K562 (cell line): ENCODE results near the gene FBXO22. TPM values are rescaled to one million over a fixed set of nuclear protein-coding genes. Genes with fewer than 3 reads are reported as not detected.

Experiments
- EGR1 ChIP-seq: fragments of 450-650 bp; conservative IDR thresholded peaks from 2 replicates; pipeline ENCODE4 v1.6.1; 2017; ENCODE audit warnings: mild to moderate bottlenecking
- ELF4 ChIP-seq: fragments of 450-650 bp; formaldehyde crosslinking; IDR thresholded peaks from 2 replicates; pipeline ENCODE4 v1.4.0; 2022; ENCODE audit warnings: missing genetic modification characterization
- EP400 ChIP-seq: fragments of 450-650 bp; IDR thresholded peaks from 2 replicates; pipeline ENCODE4 v1.6.1; 2017; ENCODE audit warnings: antibody characterized with exemption, mild to moderate bottlenecking, moderate library complexity
- ERF ChIP-seq: fragments of 450-650 bp; formaldehyde crosslinking; IDR thresholded peaks from 2 replicates; pipeline ENCODE4 v1.4.0; 2020; ENCODE audit warnings: mild to moderate bottlenecking, mixed read lengths
- IFI16 ChIP-seq: fragments of 250-450 bp; sonication (Bioruptor Pico); IDR thresholded peaks from 2 replicates; pipeline ENCODE4 v2.1.2; 2022; ENCODE audit warnings: mild to moderate bottlenecking, inconsistent platforms
- KLF13 ChIP-seq: fragments of 450-650 bp; IDR thresholded peaks from 2 replicates; pipeline ENCODE4 v1.6.1; 2016; ENCODE audit warnings: missing genetic modification characterization, low read depth, mild to moderate bottlenecking, missing compliant biosample characterization, moderate library complexity, borderline replicate concordance
- KLF6 ChIP-seq: fragments of 250-450 bp; sonication (Bioruptor Pico); IDR thresholded peaks from 2 replicates; pipeline ENCODE4 v1.4.0; 2020; ENCODE audit warnings: mild to moderate bottlenecking, moderate library complexity, borderline replicate concordance
- MTA3 ChIP-seq: fragments of 450-650 bp; formaldehyde crosslinking; IDR thresholded peaks from 2 replicates; pipeline ENCODE4 v1.6.1; 2017; ENCODE audit warnings: mild to moderate bottlenecking, borderline replicate concordance
- NELFE ChIP-seq: IDR thresholded peaks from 2 replicates; pipeline ENCODE4 v1.6.1; 2011; ENCODE audit warnings: mild to moderate bottlenecking; ENCODE audit not compliant: insufficient read depth, insufficient read length
- SAFB ChIP-seq: fragments of 200-400 bp; formaldehyde crosslinking; IDR thresholded peaks from 2 replicates; pipeline ENCODE4 v1.6.1; 2017; ENCODE audit warnings: low read depth, low read length, borderline replicate concordance
- SIN3B ChIP-seq: fragments of 450-650 bp; IDR thresholded peaks from 2 replicates; pipeline ENCODE4 v1.6.1; 2017; ENCODE audit warnings: low read depth, mild to moderate bottlenecking, moderate library complexity
- SREBF2 ChIP-seq: sonication (generic); formaldehyde crosslinking; IDR thresholded peaks from 2 replicates; pipeline ENCODE4 v1.4.0; 2020; ENCODE audit warnings: mild to moderate bottlenecking, missing genetic modification reagents
- ZNF23 ChIP-seq: fragments of 250-450 bp; sonication (Bioruptor Pico); IDR thresholded peaks from 2 replicates; pipeline ENCODE4 v1.4.0; 2020; ENCODE audit warnings: mild to moderate bottlenecking
- ZNF589 ChIP-seq: fragments of 200-800 bp; sonication (Bioruptor generic); IDR thresholded peaks from 2 replicates; pipeline ENCODE4 v1.6.1; 2016; ENCODE audit warnings: low read depth, missing genetic modification characterization, missing compliant biosample characterization
- polyA plus RNA-seq, 8 experiments: library from polyadenylated mRNA; depleted of rRNA in 4 of 8; stranded (reverse) in 5 of 8; unstranded in 3 of 8; fragments of >200 nt; fragmentation: Nextera tagmentation in 2 of 8; fragmentation: Illumina TruSeq in 1 of 8; extraction: Ambion mirVana in 2 of 8; extraction: Trizol in 1 of 8; gene quantifications; 2 replicates each; pipeline versions ENCODE4 v1.2.1 to v1.2.3, GENCODE V29; 2011 to 2014; ENCODE audit warnings: inconsistent platforms in 1 of 8, missing spikeins in 1 of 8
- total RNA-seq, 7 experiments: library from RNA; depleted of rRNA in 6 of 7; stranded (reverse); fragments of >200 nt in 6 of 7; fragmentation: Illumina TruSeq in 2 of 7; extraction: Trizol in 2 of 7; gene quantifications; 2 replicates each; pipeline versions ENCODE4 v1.2.1 to v1.2.3, GENCODE V29; 2011 to 2021; ENCODE audit warnings: low replicate concordance in 1 of 7
- TF ChIP-seq, protein P1 (sequence below), 2 experiments: fragments of 450-650 bp in 1 of 2; sonication (generic) in 1 of 2; formaldehyde crosslinking in 1 of 2; IDR thresholded peaks; 2 replicates each; pipeline versions ENCODE4 v1.7.1 to v1.9.0; 2016 to 2022; ENCODE audit warnings: inconsistent platforms in 1 of 2, mild to moderate bottlenecking in 1 of 2, missing genetic modification reagents in 1 of 2
- TF ChIP-seq, protein P2 (sequence below): fragments of 450-650 bp; formaldehyde crosslinking; IDR thresholded peaks from 2 replicates; pipeline ENCODE4 v1.4.0; 2020; ENCODE audit warnings: mild to moderate bottlenecking, moderate library complexity

FBXO22 gene
- total and polyA plus RNA-seq, 9 of the 15 experiments (the other 6 are each of a cell fraction or from before 2014, with no cell fraction given): 24.4 to 99.4 (median 66.5) TPM

DNA sequence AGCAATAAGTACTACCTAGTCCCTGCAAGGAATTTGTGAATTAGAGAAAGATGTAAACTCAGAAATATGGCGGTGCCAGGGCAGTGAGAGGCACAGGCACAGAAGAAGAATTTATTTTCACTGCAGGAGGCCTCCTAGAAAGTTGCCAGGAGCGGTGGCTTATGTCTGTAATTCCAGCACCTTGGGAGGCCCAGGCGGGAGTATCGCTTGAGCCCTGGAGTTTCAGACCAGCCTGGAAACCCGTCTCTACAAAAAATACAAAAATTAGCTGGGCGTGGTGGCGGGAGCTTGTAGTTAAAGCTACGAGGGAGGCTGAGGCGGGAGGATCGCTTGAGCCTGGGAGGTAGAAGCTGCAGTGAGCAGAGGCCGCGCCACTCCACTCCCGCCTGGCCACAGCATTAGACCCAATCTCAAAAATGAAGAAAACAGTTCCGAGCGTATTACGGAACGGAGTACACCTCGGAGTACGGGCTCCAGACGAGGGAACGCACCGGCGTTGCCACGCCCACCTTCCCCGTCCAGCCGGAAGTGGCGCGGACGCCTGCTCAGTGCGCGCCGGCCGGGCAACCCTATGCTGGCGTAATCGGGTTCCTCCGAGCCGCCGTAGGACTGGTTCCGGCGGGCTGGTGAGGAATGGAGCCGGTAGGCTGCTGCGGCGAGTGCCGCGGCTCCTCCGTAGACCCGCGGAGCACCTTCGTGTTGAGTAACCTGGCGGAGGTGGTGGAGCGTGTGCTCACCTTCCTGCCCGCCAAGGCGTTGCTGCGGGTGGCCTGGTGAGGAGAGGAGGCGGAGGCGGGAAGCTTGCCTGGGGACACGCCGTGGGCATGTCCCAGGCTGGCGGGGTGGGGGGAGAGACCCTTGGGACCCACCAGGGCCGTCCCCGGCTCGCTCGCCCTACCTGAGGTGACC lies at the start of gene FBXO22 (continued):
- peak; percentile 64; the same call in 1 of the 2 replicates for TF ChIP-seq KLF6 (CRISPR knock-in tag)
- no peak for TF ChIP-seq SAFB
- TF ChIP-seq, protein P1, sequence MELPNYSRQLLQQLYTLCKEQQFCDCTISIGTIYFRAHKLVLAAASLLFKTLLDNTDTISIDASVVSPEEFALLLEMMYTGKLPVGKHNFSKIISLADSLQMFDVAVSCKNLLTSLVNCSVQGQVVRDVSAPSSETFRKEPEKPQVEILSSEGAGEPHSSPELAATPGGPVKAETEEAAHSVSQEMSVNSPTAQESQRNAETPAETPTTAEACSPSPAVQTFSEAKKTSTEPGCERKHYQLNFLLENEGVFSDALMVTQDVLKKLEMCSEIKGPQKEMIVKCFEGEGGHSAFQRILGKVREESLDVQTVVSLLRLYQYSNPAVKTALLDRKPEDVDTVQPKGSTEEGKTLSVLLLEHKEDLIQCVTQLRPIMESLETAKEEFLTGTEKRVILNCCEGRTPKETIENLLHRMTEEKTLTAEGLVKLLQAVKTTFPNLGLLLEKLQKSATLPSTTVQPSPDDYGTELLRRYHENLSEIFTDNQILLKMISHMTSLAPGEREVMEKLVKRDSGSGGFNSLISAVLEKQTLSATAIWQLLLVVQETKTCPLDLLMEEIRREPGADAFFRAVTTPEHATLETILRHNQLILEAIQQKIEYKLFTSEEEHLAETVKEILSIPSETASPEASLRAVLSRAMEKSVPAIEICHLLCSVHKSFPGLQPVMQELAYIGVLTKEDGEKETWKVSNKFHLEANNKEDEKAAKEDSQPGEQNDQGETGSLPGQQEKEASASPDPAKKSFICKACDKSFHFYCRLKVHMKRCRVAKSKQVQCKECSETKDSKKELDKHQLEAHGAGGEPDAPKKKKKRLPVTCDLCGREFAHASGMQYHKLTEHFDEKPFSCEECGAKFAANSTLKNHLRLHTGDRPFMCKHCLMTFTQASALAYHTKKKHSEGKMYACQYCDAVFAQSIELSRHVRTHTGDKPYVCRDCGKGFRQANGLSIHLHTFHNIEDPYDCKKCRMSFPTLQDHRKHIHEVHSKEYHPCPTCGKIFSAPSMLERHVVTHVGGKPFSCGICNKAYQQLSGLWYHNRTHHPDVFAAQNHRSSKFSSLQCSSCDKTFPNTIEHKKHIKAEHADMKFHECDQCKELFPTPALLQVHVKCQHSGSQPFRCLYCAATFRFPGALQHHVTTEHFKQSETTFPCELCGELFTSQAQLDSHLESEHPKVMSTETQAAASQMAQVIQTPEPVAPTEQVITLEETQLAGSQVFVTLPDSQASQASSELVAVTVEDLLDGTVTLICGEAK (IDR thresholded peaks at IDR 0.05): peak; percentile 98
- TF ChIP-seq, protein P1 (CRISPR knock-in tag; IDR thresholded peaks at IDR 0.05): no peak
- peak; percentile 84 for TF ChIP-seq SIN3B
- no peak for TF ChIP-seq ZNF23 (CRISPR knock-in tag)
- no peak for TF ChIP-seq NELFE
- peak; percentile 50; the same call in 1 of the 2 replicates for TF ChIP-seq ERF
- no peak for TF ChIP-seq ELF4 (CRISPR knock-in tag)
- peak; percentile 97 for TF ChIP-seq MTA3
- peak; percentile 68 for TF ChIP-seq EGR1
- TF ChIP-seq ZNF589: no peak
- TF ChIP-seq SREBF2 (CRISPR knock-in tag): no peak
- TF ChIP-seq EP400: peak; percentile 91
- no peak for TF ChIP-seq IFI16 (CRISPR knock-in tag)
- TF ChIP-seq KLF13: peak; percentile 99
- TF ChIP-seq, protein P2, sequence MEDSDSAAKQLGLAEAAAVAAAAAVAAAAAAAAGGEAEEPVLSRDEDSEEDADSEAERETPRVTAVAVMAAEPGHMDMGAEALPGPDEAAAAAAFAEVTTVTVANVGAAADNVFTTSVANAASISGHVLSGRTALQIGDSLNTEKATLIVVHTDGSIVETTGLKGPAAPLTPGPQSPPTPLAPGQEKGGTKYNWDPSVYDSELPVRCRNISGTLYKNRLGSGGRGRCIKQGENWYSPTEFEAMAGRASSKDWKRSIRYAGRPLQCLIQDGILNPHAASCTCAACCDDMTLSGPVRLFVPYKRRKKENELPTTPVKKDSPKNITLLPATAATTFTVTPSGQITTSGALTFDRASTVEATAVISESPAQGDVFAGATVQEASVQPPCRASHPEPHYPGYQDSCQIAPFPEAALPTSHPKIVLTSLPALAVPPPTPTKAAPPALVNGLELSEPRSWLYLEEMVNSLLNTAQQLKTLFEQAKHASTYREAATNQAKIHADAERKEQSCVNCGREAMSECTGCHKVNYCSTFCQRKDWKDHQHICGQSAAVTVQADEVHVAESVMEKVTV (CRISPR knock-in tag): no peak
